HG02623 (cell line): ENCODE measurements around the gene ARID1B.

ENCODE experiments used
- ATAC-seq: cut with Tn5 transposase; IDR thresholded peaks from one replicate; pipeline ENCODE4 v1.9.1; 2021; ENCODE audit warnings: moderate library complexity; ENCODE audit not compliant: unreplicated experiment

Gene ARID1B

DNA sequence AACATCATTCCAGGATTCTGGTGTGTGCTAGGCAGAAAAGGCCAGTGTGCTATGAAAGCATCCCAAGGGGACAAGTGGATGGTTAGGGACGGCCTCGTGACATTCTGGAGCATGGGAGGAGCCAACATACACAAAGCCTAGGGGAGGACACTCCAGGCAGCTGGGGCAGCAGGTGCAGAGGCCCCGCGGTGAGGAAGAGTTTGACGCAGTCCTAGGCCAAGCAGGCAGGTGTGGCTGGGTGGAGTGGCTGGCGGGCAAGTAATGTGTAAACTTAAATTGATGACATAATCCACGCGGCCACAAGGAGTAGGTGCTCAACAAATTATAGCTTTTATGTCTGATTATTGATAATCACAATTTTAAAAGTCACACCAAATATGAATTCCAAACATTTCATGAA lies 452.5 kb downstream of the ARID1B start:
- ATAC-seq, result no peak

DNA sequence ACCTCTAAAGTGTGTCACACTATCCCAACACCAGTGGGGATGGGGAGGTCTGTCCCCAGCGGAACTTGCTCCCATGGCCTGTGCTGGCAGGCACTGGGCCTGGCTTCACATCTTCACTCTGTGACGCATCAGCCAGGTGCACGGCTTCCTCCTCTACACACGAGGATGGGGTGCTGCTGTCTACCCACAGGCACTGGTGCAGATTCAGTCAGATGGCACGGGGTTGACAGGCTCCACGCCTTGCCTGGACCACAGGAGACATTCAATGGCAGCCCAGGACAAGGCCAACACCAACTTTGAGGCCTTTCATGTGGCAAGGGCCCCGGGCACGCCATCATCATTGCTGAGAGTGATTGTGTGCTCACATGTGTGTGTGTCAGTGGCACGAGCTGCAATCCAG lies 453.7 kb downstream of the ARID1B start:
- ATAC-seq, result no peak

DNA sequence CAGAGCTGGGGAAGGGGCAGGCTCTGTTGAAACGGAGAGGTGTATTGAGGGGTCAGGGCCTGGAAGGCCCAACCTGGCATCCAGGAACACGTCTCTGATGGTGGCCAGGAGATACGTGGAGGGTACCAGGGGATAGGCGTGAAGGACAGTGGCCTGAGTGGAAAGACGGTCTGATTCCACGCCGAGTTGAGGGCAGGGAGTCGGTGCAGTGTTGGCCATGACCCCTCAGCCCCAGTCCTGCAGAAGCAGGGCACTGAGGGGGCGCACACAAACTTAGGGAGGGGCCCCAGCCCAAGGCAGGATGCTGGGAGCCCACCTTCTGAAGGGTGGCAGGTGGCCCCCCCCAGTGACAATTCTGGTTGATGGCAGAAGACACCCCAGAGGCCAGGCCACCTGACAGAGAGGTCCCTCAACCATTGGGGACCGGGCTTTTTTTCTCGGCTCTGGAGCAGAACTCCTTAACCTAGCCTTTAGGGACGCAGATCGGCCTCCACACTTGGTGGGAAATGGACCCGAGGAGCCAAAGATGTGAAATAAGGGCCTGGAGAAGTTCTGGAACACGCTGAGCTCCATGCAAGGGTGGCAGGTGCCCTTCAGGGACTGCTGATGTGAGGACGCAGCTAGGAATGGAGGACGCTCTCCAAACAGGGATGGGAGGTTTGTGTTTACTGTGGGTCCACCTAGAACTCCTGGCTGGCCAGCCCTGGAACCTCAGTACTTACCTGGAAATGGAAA lies 455.1 kb downstream of the ARID1B start:
- ATAC-seq, result no peak

- ATAC-seq, result no peak
These were observed 456.0 kb downstream of the ARID1B start for GRCh38 chr6:157233156-157233555.

GRCh38 chr6:157233686-157234085 lies 456.5 kb downstream of the ARID1B start:
- no peak for ATAC-seq

GRCh38 chr6:157235600-157236039 lies 458.4 kb downstream of the ARID1B start:
- ATAC-seq, result no peak

DNA sequence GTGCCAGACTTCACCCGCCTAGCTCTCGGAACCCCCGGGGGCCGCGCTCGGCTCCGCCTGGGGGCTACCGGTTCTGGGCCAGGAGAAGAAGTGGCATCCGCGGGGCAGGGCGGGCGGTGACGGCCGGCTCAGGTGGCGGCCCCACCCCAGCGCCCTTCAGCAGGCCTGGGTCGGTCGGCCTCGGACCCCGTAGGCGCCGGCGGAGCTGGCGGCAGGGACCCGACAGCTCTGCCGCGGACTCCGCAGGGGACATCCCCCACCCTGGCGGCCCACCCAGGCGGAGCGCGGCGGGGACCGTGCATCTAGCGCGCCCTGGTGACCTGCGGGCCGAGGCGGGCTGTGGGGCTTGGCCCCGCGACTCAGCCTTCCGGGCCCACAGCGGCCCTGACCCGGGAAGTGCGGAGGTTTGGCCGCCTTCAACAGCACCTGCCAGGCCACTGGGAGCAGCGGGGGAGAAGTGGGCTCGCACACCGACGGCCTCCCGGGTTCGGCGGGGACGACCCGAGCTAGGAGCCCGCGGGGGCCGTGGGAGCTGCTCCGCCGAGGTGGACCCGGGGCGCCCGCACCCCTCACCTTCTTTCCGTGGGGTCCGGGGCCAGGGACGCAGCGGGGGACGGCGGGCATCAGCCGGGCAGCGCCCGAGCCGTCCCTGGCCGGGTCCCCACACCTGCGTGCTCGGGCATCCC lies 459.0 kb downstream of the ARID1B start:
- ATAC-seq, result no peak

GRCh38 chr6:157238346-157238745 lies 461.2 kb downstream of the ARID1B start:
- ATAC-seq, result no peak

DNA sequence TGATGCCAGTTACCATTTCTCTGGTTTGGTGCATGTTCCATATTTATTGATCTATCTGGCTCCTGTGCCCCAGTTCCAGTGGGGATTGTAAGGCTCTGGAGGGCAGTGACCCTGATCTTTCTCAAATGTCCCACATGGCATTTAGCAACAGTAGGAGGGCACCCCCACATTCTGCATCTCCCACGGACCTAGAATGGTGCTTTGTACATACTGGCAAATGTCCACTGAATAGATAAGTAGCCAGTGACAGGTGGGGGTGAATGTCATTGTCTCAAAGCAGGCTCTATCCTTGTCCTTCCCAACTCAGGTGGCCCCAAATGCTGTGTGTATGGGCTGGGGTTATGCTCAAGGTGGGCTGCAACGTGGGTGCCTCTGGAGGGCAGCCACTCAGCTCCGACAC lies 462.0 kb downstream of the ARID1B start:
- ATAC-seq, result no peak

GRCh38 chr6:157239671-157240058 lies 462.5 kb downstream of the ARID1B start:
- ATAC-seq, result no peak

GRCh38 chr6:157240059-157240959 lies 463.1 kb downstream of the ARID1B start:
- ATAC-seq, result no peak

DNA sequence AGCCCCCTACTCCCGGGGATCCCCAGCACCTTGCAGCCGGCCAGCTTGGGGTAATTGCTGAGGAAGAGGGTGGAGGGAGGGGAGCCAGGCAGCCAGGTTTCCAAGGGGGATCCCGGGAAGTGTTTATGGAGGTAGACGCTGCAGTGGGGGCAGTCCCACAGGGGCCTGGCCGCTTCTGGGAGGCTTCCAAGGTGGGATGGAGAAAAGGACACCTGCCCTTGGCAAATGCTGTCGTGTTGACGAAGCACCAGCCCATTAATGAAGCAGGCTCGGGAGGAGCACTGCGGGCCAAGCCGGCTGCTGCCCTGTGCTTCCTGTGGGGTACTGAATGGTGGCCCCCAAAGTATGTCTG lies 463.8 kb downstream of the ARID1B start:
- no peak for ATAC-seq

GRCh38 chr6:157242791-157243190 lies 465.6 kb downstream of the ARID1B start:
- ATAC-seq, result no peak

DNA sequence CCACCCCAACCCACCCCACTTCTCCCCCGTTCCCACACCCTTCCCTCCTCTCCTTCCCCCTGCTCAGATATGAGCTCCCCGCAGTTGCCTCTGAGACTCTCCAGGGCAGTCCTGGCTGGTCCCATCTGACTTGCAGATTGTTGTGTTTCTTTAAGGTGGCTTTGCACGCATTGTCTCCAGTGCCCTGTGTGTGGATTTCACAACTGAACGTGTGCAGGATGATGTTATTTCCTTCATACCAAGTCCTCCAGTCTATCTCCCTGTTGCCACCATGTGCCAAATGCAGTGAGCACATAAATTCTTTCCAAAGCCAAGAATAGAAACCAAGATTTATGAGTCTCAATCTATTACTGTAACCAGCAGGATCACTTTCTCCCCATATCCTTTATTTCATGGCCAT lies 467.0 kb downstream of the ARID1B start:
- ATAC-seq, result no peak

GRCh38 chr6:157244780-157245179 lies 467.6 kb downstream of the ARID1B start:
- no peak for ATAC-seq

DNA sequence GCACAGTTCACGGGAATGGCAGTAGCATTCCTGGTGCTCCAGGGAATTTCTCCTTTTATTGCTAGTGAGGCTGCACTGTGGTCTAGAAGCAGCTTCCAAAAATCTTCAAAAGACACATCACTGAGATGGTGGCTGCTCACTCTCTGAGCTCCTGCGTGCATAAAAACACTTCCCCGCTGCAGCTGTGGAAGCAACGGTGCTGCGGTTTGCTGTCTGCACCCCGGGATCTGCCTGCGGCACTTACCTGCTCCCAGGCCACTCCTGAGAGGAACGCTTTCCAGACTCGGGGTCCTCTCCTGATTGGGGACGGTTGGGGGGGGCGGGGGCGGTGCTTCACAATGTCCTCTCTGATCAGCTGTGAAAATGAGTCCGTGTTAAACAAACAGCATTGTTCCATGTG lies 468.3 kb downstream of the ARID1B start:
- ATAC-seq, result no peak

DNA sequence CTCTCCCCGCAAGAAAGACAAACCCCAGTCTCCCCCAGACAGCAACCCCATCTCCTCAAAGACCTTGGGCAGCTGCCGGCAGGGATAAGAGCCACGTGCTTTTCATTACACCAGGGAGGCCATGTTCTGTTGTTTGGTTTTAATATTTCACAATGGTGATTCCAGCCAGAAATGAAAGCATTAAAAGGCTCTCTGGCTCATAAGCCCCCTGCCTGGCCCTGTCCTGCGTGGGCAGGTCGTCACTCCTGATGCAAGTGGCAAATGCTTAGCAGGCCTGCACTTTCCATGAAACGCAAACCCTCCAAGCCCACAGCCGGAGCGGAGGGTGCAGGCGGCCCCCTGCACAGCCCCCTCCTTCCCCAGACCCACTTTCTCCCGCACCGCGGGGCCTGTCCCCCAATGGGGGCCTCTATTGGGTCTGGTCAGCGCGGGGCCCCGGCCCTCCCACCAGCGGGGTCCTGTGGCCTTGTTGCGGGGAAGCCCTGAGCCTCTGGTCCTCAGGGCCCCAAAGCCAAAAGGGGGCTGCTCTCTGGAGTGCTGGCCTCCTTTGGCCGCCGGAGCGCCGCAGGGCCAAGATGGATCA lies 469.0 kb downstream of the ARID1B start:
- ATAC-seq, result no peak

DNA sequence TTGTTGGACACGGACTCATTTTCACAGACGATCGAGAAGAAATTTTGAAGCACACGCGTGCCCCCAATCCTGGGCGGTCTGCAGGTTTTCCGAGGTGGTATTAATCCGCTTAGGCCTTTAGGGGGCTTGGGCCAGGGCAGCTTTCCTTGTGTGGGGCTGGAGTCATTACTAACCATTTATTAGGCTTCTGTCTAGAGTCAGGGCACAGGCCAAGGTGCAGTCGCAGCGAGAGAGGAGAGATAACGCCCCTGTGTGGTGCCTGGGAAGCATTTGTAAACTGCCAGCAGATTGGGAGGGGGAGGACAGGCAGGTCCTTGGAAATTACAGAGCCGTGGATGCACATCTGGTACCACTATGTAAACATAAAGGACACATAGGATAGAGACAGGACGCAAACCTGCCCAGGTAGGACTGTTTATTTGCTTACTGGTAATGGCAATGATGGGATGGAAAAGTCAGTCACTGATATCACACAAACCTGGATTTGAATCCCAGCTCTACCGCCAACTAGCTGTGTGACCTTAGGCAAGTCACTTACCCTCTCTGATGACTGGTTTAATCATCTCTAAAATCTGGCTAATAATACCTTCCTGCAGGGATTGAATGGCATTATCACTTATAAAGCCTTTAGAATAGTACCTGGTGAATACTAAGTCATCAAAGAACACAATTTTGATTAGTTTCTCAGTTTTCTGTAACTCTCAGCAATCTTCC lies 469.8 kb downstream of the ARID1B start:
- no peak for ATAC-seq

DNA sequence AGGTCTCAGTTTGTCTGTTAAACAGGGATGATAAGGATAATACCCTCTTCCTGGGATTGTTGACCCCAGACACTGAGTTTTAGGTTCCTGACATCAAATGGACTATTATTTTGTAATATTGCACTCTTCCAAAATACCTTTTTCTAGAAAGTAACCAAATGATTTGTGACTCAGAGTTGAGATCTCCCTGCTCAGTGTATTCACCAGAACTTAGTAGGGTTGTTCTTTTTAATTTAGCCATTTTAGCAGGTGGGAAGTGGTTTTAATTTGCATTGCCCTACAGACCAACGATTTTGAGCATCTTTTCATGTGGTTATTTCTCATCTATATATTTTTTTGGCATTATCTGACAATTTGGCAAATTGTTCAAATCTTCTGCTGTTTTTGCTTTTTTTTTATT lies 471.1 kb downstream of the ARID1B start:
- no peak for ATAC-seq

DNA sequence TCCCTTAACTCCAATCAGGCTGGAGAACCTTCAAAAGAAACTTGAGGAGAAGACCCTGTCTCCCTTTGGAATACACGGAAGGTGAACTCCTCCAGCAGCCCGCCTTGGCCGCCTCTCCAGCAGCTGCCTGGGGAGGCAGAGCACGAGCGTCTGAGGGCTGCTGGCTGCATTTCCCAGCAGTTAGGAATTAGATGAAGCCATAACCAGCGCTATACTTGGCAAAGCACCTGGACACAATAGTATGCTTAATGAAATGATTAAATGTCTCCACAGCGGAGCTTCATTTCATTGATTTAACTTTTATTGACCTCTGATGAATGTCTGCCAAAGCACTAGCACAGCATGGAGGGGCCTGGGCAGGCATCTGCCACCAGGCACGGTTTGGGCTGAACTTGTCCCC lies 472.6 kb downstream of the ARID1B start:
- ATAC-seq, result no peak
